Endothelial cell of umbilical vein (primary cell): ENCODE data around the gene RNF214.

Source experiments
- CTCF ChIP-seq, 2 donors: IDR thresholded peaks; 1 replicate in 1 of 2; 2 replicates in 1 of 2; pipeline ENCODE4 v1.5.1; 2011; ENCODE audit warnings: low read length in 2 of 2, mild to moderate bottlenecking in 2 of 2, moderate library complexity in 2 of 2, control low read depth in 1 of 2, inconsistent platforms in 1 of 2, low read depth in 1 of 2; ENCODE audit not compliant: insufficient read depth in 1 of 2; ENCODE audit errors: extremely low read depth in 1 of 2
- EZH2 ChIP-seq: IDR thresholded peaks from 2 replicates; pipeline ENCODE4 v1.6.1; 2012; ENCODE audit warnings: borderline replicate concordance, low read depth, mild to moderate bottlenecking, moderate library complexity, low read length, inconsistent platforms; ENCODE audit not compliant: severe bottlenecking
- TF ChIP-seq, protein P1 (sequence below): IDR thresholded peaks from 2 replicates; pipeline ENCODE4 v1.6.1; 2011; ENCODE audit not compliant: insufficient read depth, insufficient read length

- TF ChIP-seq EZH2 = no peak
- TF ChIP-seq, protein P1, sequence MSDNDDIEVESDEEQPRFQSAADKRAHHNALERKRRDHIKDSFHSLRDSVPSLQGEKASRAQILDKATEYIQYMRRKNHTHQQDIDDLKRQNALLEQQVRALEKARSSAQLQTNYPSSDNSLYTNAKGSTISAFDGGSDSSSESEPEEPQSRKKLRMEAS = no peak
- TF ChIP-seq CTCF (IDR thresholded peaks at IDR 0.05; ENCODE audit: extremely low read depth in 1 of 2, insufficient read depth in 1 of 2, low read depth in 1 of 2, low read length in 2 of 2) = no peak
Observed at GRCh38 chr11:117232911-117233409, 489 bp downstream of the RNF214 start.
